KG1 (cell line): ENCODE data around the gene LEKR1.

Experiments used
- DNase-seq: peaks from one replicate; lab custom pipeline; 2025; lab: John Stamatoyannopoulos, UW

The LEKR1 gene

GRCh38 chr3:157081626-157082210 lies 255.6 kb downstream of the LEKR1 start:
- DNase-seq: no peak

DNA sequence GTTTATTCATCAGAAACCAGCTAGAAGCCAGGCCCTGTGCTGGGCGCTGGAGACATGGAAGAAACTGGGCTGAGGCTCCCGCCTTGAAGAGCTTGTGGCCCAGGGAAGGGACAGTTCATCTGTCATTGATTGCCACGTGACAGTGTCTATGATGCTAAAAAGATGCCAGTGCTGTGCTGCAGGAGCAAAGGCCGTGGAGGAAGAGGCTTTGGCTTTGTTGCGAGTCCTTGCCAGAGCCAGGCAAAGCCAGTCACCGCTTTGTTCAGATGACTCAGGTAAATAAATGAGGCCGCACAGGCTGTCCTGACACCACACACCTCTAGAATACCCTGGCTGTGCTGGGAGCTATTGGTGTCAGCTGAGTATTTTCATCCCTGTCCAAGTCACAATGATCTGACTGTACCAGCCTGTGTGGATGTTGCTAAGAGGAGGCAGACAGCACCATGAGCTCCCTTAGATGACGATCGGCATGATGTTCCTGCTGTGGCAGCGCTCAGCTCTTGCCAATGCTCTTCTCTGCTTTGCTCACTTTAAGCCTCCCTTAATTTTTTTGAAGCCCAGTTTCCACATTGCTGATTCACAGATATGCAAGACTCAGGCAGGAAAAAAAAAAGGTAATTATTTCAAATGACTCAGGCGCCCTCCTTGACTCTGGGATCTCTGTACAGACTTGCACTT lies 256.3 kb downstream of the LEKR1 start:
- no peak for DNase-seq

- no peak for DNase-seq
These were observed 257.7 kb downstream of the LEKR1 start for GRCh38 chr3:157083824-157084223.

GRCh38 chr3:157086060-157086750 lies 260.1 kb downstream of the LEKR1 start:
- DNase-seq: no peak

DNA sequence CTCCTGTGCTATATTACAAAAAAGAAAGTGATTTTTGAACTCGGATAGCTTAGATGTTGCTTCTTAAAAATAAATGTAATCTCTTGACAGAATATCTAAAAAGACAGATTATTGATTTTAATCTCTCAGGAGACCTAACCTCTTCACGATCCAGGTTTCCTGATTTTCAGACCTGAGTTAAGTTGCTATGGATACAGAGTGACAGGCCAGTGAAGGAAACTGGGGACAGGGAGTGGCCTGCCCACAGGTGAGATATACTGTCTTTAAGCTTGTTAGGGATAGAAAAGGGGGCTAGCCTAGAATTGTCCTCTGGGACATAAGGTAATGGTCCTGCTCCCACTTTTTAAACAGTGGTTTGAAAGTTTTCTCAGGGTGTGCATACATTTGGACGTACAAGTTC lies 260.6 kb downstream of the LEKR1 start:
- DNase-seq: no peak

DNA sequence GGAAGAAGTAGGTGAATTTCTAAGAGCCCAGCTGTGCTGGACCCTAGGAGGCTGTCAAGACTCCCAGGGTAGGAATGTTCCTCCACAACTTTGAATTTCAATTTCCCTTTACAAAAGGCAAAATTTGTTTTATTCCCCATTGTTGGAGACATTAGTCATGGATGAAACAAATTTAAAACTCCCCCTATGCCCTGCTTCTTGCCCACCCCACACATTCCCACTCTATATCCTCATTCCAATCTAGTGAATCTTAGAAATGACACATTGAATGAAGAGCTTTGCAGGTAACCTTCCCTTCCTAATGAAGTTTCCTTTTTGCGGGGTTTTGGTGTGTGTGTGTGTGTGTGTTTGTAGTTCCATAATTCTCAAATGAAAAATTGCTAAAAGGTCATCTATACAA lies 261.2 kb downstream of the LEKR1 start:
- no peak for DNase-seq

- no peak for DNase-seq
These were observed 261.8 kb downstream of the LEKR1 start for GRCh38 chr3:157087780-157088600.

DNA sequence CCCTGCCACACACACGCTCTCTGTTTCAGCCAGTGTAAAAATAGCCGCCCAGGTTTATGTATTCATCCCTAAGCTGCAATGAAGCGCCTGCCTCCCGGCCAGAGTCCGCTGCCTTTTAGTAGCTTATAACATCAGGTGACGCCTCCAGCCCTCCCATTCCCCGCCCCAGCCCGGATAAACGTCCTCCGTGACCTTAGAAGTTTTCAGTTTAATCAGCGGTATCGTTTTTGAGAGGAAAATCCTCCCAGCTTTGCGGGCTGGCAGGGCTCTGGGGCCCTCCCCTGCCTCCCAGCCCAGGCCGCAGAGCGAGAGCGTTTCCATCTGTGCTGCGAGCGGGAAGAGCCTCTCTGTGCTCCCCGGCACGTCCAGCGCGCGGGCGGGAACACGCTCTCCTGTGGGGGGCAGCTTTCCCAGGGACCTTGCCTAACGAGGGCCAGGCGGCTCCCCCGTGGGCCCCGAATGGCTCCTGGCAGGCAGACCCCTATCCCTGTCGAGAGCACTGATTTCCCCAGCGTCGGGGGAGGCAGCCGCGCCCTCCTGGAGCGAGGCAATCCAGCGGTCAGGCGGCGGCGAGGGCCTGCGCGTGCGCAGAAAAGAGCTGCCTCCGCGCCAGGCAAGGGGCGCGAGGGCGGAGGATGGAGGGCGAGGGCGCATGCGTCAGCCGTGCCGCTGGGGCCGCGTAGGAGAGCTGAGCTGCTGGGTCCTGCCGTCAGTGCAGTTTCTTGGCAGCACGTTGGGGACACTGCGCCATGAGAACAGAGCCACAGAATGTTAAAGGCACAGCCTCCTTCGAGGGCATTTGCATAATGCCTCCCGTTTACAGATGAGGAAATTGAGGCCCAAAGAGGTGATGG lies 262.7 kb downstream of the LEKR1 start:
- DNase-seq: no peak

GRCh38 chr3:157089455-157090221 lies 263.5 kb downstream of the LEKR1 start:
- no peak for DNase-seq

DNA sequence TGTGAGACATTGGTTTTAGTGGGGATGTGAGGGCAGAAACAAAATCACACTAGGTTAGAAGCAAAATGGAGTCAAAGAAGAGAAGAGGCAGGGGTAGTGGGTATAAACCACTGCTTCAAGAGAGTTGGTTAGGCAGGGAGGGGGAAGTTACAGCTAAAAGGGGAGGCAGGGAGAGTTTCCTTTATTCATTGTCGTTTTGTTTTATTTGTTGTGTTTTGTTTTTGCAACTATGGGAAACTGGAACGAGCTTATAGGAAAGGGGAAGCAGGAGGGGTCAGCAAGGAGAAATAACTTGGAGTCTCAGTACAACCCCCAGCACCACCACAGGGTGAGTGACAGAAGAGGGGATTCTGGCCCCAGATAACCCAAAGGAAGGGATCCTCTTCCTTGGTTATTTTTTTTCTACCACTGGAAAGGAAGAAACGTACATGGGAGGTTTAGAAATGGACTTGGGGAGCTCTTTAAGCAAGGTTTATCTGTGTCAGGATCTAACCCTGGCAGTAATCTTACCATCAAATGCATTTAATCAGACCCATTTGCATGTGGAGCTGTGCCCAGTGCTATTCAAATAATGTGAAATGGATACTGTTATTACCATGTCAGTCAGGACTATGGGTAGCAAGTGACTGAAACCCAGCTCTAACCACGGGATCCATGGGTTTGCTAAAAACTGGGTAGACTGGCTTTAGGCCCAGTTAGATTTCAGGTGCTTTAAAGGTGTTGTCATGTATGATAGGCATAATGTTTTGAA lies 265.1 kb downstream of the LEKR1 start:
- no peak for DNase-seq

GRCh38 chr3:157092230-157092629 lies 266.1 kb downstream of the LEKR1 start:
- DNase-seq: no peak

- DNase-seq: no peak
These were observed 266.9 kb downstream of the LEKR1 start for GRCh38 chr3:157093096-157093495.

DNA sequence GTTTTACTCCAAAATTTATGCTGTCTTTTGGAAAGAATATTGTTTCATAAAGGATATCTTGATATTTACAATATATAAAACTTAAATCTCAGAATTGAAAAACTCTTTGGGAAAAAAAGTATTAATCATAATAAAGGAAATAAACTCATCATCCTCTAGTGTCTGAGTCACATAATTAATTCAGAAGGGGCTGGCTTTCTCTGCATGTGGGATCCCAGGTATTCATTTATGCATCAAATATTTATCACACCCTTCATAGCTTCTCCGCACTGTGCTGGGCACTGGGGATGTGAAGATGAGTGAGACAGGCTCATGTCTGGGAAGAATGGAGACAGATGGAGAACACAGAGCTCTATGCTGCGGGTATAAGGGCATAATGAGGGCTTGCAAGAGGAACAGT lies 268.1 kb downstream of the LEKR1 start:
- no peak for DNase-seq

GRCh38 chr3:157094751-157095480 lies 268.8 kb downstream of the LEKR1 start:
- DNase-seq: no peak
